MM.1S (cell line): ENCODE results near the gene EGFL8.

Experiments
- CTCF ChIP-seq: fragments of 300-600 bp; sonication (generic); IDR thresholded peaks from 2 replicates; pipeline ENCODE4 v1.5.1; 2016; ENCODE audit warnings: antibody characterized with exemption, low read length, mixed read lengths
- EZH2 ChIP-seq: fragments of 300-600 bp; sonication (generic); optimal IDR thresholded peaks from 2 replicates; pipeline ENCODE3; 2017; ENCODE audit warnings: low read depth, mild to moderate bottlenecking, antibody characterized with exemption, low read length, mixed read lengths

DNA sequence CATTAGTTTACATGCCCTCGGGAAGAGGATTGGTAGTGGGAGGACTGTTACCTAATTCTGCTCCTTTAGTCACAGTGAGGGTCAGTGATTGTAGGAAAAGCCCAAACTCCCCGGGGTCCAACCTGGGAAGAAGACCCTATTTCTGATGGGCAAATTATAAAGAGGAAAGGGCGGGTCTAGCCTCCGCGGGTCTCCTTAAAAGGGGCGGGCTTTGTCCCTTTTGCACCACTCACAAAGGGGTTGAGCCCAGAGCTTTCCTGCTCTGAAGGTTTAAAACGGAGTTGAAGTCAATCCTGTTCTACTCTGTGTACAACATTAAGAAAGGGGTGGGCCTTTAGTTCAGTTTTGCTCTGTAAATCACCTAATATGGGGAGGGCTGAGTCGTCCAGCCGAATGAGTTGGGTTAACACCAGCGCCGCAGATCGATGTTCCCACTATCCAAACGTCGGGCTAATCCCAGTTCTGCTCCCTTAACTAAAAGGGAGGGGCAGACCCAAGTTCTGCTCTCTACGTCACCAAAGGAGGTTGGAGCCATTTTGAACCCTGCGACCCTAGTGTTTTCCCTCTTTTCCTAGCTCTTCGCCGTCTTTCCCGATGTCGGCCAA is 12.9 kb downstream of the EGFL8 start:
- TF ChIP-seq CTCF (no peak), EZH2 (no peak)
